DMS53 treated with DMSO at 0.1 percent for 48 hours (cell line): ENCODE measurements around the gene IRS2.
"Not testable (repeated sequence)": the region's sequence is repeated elsewhere in the genome, so short reads cannot be mapped to it uniquely, and the experiment has no call there.

Source experiments
- DNase-seq: peaks from one replicate; lab custom pipeline; 2025; ENCODE audit not compliant: unreplicated experiment; lab: John Stamatoyannopoulos, UW

The IRS2 gene

DNA sequence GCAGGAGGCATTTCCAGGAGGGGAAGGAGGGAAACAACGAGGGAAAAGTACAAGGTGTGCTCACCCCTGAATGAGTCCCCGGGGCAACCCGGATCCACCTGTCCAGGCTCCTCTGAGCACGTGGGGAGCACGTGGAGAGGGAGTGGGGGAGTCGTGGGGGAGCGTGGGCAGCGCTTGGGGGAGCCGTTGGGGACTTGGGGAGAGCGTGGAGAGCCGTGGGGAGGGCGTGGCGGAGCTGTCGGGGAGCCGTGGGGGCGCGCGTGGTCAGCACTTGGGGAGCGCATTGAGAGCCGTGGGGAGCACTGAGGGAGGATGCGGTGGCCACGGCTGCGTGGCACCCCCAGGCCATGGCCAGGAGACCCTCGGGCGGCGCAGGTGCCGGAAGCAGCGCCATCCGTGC lies 52.8 kb downstream of the IRS2 start:
- no peak for DNase-seq

DNA sequence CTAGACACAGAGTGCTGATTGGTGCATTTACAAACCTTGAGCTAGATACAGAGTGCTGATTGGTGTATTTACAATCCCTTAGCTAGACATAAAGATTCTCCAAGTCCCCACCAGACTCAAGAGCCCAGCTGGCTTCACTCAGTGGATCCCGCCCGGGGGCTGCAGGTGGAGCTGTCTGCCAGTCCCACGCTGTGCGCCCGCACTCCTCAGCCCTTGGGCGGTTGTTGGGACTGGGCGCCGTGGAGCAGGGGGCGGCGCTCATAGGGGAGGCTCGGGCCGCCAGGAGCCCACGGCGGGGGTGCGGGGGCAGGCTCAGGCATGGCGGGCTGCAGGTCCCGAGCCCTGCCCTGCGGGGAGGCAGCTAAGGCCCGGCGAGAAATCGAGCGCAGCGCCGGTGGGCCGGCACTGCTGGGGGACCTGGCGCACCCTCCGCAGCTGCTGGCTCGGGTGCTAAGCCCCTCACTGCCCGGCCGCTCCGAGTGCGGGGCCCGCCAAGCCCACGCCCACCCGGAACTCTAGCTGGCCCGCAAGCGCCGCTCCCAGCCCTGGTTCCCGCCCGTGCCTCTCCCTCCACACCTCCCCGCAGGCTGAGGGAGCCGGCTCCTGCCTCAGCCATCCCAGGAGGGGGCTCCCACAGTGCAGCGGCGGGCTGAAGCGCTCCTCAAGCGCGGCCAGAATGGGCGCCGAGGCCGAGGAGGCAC lies 53.8 kb downstream of the IRS2 start:
- not testable (repeated sequence) for DNase-seq

DNA sequence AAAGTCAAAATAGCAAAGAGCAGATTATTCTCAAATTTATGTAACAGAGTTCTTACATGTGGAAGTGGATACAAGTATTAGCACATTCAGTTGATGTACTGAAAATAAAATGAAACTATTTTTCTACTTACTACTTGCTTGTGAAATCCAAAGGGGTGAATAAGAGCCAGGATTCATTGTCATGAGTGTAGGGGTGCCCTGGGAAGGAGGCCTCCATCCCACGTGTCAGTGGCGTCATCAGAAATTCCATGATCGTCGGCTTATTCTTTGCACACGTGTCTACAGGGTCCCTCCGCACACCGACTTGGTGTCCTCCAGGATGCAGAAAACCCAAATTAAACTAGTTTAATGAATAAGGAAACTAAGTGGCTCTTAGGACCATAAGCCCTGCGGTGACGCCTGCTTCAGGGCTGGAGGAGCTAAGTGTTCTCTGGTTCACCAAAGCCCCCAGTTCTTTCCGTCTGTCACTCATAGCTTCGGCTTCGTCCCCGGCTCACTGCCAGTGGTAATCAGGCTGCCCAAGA lies 55.5 kb downstream of the IRS2 start:
- DNase-seq = no peak

DNA sequence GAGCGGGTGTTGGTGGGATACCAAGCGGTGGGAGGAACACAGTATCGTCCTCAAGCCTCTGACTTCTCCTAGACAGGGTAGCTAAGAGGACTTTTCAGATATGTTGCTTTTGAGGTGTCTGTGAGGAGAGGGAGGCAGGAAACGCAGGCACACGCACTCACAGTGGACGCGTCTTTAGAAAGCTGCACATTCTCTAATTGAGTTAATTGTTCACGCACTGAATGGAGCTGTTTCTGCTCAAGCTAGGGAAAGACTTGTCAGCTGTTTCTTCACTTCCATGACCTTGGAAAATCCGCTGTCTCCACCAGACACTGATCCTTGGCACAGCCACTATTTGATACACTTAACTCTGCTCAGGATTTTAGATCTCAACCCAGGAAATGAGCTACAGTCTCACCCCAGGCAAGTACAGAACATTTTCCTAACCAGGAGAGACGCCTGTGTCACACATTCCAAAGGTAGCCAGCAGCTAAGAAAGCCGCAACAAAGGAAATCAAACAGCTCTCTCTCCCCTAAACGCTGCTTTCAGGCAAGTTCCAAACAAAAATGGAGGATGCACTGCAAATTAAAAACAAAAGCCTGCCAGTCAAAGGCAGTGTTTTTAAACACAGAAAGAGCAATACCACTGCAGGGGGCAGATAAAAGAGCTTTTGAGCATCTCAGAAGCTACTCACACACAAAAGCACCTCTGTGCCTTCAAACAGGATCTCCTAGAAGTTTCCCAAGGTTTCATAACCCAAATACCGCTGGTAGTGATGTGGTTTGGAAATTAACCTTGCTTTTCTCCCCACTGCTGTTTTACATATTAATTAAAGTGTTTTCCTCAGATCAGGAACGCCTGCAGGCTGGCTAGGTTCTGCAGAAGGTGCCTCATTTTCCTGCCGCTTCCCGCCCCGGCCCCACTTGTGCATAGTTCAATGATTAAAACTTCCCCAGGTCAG lies 57.3 kb downstream of the IRS2 start:
- DNase-seq = no peak

DNA sequence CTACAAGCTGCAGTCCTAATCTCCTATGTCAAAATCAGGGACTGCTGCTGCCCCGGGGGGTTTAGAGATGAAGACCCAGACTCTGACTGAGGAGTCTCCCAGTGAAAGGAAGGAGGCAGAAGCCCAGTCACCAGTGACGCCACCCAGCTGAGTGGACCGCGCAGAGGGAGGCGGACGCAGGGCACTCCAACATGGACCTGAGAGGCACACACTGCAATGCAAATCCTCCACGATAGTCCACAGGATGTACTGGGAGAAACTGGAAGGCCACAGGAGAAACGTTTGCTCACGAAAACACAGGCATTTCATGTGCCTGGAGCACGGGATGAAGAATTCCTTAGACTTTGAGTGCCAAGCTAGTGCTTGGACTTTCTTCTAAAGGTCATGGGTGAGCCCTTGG lies 58.3 kb downstream of the IRS2 start:
- DNase-seq = no peak

DNA sequence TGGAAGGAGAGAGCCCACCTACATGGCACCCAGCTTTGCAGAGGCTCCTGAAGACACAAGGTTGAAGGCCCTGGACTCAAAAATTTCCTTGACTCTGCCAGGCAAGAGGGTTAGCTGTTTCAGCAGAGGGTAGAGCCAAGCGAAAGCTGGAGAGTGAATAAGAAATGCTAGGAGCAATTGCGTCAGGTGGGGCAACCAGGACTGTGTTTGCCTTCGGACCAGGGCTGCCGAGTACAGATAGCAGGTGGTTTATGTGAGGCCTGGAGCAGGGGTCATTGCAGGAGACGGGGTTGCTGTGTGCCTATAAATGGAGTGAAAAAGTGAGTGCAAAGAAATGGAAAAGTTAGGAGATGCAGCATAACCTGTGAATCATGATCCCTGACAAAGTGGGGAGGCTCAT lies 59.1 kb downstream of the IRS2 start:
- DNase-seq = no peak

DNA sequence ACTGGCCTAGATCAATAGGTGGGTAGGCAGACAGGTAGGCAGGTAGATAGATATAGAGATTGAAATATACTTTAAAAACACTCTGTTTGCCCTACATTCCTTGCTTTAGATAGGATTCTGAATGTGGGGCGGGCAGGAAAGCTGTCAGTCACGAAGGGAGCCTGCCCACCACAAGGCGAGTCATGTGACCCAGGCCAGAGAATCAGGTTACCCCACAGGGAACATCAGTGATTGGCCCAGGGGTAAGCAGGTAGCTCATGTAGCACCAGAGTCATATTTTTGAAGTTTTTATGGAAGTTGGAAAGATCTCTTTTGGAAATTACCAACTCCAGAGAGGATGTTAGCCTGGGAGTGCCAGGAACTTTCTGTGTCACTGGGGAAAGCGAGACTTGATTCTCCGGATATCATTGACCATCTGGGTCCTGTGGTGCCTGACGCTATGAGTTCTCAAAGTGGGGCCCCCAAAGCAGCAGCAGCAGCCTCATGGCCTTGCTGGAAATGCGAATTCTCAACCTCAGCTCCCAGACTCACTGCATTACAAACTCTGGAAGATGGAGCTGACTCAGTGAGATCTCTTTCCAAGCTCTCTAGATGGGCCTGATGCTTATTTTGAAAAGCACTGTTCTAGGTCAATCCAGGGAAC lies 60.3 kb downstream of the IRS2 start:
- DNase-seq = no peak

DNA sequence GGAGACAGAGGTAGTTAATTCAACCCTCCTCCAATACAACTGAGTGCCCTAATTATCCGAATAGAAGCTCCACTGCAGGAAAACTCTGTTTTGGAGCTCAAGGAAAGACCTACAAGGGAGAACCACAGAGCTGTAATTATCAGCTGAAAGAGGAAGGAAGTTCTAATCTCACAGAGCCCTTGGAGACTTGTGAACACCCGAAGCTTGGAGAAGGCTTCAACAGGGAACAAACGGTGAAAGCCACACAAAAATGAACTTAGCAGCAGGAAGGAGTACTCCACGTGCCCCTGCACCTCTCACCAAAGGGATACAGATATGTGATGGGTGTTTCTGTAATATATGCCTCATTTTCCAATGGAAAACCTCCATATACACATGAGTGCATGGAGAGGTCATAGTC lies 61.1 kb downstream of the IRS2 start:
- no peak for DNase-seq

DNA sequence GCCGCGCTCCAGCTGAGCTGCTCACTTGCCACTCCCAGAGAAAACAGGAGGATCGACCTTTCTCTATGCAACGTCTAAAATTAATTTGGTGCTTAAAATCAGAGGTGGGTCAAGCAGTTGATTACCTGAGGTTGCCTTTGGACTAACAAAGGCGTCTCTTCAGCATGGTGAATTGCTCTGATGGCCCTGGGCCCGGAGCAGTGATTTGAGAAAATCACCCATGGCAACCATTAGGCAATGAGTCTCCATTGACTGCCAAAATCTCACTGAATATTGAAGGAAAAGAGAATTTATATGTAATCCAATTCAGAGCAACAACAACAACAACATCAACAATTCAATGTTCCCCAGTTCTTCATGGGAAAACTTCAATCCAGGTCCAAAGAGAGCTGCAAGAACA lies 61.8 kb downstream of the IRS2 start:
- DNase-seq = no peak

DNA sequence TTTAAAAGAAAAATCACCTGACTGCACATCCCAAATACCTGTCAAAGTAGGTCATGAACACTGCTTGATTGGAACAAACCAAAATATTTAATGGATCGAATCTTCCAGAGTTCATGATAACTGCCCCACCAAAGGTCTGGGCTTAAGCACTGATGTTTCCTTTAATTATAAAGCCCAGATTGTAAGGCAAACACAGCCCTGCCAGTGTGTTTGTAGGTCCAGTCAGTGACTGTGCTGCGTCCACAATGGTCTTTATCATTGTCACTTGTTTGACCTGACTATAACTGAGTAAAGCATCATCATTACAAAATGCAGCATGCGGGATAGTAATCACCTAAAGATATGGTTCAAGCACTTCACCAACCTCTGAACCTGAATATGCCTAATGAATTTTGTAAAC lies 63.3 kb downstream of the IRS2 start:
- DNase-seq = no peak

DNA sequence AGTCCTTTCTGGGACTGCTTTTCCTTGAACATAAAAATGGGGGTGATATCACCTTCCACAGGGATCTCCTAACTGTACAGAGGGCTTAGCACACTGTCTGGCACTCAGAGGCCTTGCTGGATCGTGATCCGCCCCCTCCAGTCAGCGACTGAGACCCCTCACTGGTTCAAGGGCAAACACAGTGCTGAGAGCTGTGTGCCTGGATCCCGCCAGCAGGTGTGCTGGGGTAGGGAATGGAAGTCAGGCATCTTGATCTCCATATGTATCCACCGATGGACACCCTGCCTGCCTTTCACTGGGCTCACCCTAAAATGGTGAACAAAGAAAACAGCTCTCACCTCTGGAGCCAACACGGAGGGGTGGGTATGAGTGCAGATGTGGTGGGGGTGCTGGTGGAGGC lies 64.3 kb downstream of the IRS2 start:
- DNase-seq = no peak

DNA sequence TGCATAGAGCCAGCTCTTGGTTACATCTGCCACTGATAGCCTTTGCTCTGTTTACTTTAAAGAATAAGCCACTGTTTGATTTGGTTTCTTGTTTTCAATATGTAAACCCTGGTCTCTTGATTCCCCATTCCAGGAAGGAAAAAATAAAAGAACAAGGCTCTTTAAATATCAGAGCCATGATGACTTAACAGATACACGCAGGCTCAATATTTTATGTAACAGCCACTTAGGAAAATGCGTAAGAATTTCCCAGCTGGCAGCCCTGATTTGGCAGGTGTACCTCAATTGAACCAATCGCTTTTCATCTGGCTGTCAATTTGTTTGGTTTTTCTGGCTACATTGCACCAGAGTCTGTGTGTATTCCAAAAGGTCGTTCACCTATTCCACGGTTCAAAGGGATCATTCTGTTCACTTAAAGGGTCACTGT lies 65.6 kb downstream of the IRS2 start:
- peak; percentile 85 for DNase-seq

DNA sequence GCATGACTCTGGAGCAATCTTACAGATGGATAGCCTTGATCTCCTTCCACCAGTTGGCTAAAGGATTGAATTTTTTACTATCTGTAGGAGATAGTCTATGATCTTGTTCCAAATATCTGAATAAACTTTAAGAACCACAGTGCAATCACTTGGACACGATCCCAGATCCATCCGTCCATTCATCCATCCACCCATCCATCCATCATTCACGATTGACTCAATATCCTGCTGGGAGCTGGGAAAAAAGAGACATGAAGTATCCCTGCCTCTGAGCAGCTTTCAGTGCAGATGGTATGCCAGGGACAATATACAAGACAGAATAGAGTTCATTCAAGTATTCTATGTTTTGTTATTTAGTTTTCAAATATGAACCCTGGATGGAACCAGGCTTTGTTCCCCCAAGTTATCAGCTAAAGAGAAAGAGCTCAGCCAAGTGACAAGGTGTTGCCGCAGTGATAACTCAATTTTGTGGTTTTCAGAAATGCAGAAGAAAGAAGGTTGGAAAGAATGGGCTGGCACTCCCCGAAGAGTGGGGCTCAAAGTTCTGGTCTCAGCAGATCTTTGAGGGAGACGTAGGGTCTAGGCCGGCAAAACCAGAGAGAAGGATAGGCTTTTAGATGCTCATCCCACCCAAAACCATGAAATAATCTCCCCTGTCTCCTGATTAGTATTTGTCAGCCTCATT lies 66.3 kb downstream of the IRS2 start:
- DNase-seq = no peak

DNA sequence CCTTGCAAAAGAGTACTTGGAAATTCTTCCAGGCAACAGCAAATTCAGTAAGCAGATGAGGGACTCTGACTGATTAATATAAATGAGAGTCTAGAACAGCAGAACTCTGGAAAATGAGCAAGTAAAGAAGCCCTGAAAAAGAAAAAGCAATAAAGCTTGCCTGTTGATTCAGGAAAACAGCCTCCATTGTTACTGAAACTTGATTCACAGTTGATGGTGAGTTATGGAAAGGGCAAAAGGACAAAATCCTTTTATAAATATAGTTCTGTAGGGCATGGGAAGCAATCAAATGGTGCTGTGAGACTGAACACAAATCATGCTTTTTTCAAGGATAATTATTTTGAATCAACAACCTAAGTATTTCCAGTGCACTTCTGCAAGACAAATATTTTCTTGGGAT lies 67.7 kb downstream of the IRS2 start:
- DNase-seq = no peak

DNA sequence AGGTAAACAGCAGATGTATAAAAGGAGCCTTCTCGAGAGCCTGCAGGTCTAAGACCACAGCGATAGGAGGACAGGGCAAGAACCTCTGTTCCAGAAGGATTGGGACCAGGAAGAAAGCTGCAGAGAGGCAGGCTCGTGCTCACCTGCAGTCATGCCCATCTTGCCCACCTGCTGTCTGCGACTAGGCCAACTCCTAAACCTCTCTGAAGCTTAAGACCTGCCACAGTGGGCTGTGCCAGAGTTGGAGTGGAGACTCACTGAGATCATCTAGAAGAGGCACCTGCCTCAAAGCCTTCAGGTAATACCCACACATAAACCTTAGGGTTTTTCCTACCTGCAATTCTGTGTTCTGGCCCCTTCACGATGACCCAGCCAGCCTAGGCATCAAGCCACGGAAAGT lies 68.7 kb downstream of the IRS2 start:
- DNase-seq = no peak

DNA sequence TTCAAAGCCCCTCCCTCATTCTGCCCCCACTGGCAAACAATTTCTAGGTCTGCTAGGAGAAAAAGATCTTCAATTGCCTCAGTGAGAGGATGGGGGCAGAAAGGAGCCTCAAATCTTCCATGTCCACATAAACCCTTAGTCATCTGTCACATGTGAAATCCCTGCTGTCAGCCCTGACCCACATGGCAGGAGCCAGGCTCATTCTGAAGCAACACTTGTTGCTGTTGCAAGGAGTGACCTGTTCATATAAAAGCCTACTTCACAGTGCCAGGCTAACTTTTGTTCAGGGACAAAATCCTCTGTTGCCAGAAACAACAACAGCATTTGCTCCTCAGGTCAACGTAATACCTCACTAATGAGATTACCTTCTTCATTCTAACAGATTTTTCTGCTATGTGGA lies 70.5 kb downstream of the IRS2 start:
- no peak for DNase-seq

DNA sequence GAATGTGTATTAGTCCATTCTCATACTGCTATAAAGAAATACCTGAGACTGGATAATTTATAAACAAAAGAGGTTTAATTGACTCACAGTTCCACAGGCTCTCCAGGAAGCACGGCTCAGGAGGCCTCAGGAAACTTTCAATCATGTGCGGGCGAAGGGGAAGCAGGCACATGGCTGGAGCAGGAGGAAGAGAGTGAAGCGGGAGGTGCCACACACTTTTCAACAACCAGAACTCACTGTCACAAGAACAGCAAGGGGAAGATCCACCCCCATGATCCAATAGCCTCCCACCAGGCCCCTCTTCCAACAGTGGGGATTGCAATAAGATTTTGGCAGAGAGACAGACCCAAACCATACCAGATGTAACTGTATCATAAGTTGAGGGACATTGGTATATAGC lies 72.7 kb downstream of the IRS2 start:
- DNase-seq = no peak

DNA sequence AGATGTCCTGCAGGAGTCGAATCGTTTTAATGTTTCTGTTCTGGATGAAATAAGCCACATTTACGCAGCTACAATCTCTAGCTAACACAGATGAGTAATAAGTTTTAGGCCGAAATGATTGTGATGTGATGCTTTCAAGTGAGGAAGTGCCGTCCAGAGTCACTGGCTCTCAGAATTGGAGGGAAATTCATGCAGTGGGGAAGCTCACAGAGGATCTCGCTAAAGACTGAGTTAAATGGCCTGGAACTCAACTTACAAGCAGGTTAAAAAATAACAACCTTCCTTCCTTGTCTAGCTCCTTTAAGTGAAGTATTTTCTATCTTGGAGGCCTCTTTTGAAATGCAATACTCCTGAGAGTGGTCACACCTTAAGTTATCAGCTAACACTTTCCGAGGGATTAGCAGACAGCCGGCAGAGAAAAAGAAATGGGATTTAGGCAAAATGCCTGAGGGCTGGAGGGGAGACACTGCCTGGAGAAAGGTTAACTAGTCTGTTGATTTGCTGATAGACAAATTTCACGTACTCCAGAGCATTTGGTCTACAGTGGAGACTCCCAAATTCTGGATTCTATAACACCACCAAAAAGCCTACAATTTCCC lies 74.2 kb downstream of the IRS2 start:
- DNase-seq = no peak

DNA sequence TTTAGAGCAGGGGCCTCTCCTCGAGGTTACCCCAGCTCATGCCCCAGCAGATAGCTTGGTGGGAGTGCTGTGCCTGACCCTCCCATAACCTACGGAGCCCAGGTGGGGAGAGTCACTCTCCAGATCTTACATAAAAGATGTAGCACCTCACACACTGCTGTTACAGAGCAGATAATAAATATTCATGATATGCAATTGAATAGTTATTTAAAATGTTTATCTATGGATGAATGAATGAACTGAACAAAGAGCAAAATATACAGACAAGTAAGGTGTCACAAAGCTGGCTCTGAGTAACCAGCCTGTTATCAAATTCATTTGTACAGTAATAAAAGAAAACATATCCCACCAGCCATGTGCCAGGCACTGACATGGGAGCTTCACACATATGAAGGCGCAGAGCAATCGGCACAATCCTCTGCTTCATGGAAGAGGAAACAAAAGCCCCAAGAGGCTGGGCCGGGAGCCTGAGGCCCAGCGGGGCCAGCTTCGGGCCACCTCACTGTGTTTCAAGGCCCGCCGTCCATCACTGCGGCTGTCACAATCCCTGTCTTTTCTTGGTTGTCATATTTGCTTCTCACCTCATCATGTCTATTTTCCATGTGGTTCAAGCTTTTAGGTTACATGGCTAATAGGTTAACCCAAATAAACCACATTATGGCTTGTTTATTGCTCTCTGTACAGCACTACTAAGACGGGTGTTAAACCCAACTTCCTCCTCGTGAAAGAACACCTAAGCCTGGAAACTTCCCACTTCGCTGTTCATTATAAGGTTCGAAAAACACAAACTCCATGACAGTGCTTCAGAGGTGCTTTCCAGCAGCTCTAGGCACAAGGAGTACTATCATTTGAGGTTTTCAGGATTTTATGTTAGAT lies 78.4 kb downstream of the IRS2 start:
- no peak for DNase-seq
